ENCODE data around the gene PAM. TPM values are rescaled to one million over a fixed set of nuclear protein-coding genes. Genes with fewer than 3 reads are reported as not detected.
"Not testable (repeated sequence)": the region's sequence is repeated elsewhere in the genome, so short reads cannot be mapped to it uniquely, and the experiment has no call there.

Gene PAM
- total RNA-seq, 1 experiment from 2014 or later: 257 TPM

GRCh38 chr5:102773133-102773532, 18.0 kb downstream of the PAM start:
- CTCF ChIA-PET: no interaction called here
- RAD21 ChIA-PET (ENCODE audit: low non-redundant PET in 1 of 2, low total read pairs in 2 of 2, uncharacterized antibody in 2 of 2, unreplicated experiment in 2 of 2): no interaction called here
- no peak for ATAC-seq
- H4K20me1 ChIP-seq (ENCODE audit: insufficient read depth): no peaks in the 10 kb centered on the region
- no peak overlapping the region for H3K9ac ChIP-seq (ENCODE audit: low read length)
- H3K4me1 ChIP-seq (ENCODE audit: control insufficient read depth in 1 of 2, insufficient read depth in 2 of 2, low read length in 2 of 2): peaks cover 6 to 9% of the 10 kb centered on the region in 2 experiments
- no peak overlapping the region for H2AFZ ChIP-seq (ENCODE audit: low read depth, low read length, poor library complexity, severe bottlenecking)
- H3K27me3 ChIP-seq (ENCODE audit: insufficient read depth, low read length): no peaks in the 10 kb centered on the region
- H3K9me2 ChIP-seq (ENCODE audit: insufficient read depth): no peaks in the 10 kb centered on the region
- no TSS peak for BruUV-seq (replicated peaks)
- H3K79me2 ChIP-seq (ENCODE audit: insufficient read depth, low read length): peaks cover 90% of the 10 kb centered on the region
- H3K27ac ChIP-seq (ENCODE audit: low read depth, low read length): no peak overlapping the region
- DNase-seq (ENCODE audit: low read depth, low spot score): no peak
- H3K36me3 ChIP-seq (ENCODE audit: control insufficient read depth in 1 of 2, insufficient read depth in 2 of 2, low read length in 2 of 2): no peaks in the 10 kb centered on the region
- intact Hi-C loops (cut with micrococcal nuclease): loop anchor here (10.0 kb wide), 1 partner anchor 352 kb away; the partner anchor contains the start of genes GIN1 and PPIP5K2
- H3K4me3 ChIP-seq (replicated peaks in 1 of 2; ENCODE audit: low read depth in 1 of 2, low read length in 2 of 2): no peak overlapping the region
- TF ChIP-seq EZH2phosphoT487 (IDR thresholded peaks at IDR 0.05; ENCODE audit: borderline replicate concordance): no peak
- no peak for TF ChIP-seq FOSL1 (IDR thresholded peaks at IDR 0.05; ENCODE audit: low read depth)
- no peak for TF ChIP-seq TCF7L2 (IDR thresholded peaks at IDR 0.05; ENCODE audit: borderline replicate concordance, extremely low read depth, insufficient read depth, insufficient read length)
- TF ChIP-seq POLR2AphosphoS5 (IDR thresholded peaks at IDR 0.05; ENCODE audit: low read depth, low read length): no peak
- no peak for TF ChIP-seq ZBTB33 (IDR thresholded peaks at IDR 0.05; ENCODE audit: extremely low read depth, insufficient replicate concordance, low read length)
- TF ChIP-seq JUND (IDR thresholded peaks at IDR 0.05): no peak
- no peak for TF ChIP-seq MAX (IDR thresholded peaks at IDR 0.05)
- TF ChIP-seq YY1 (IDR thresholded peaks at IDR 0.05; ENCODE audit: extremely low read depth, insufficient replicate concordance, low read depth, low read length): no peak
- POLR2A ChIA-PET: no interaction called here
- no peaks in the 10 kb centered on the region for H3K9me3 ChIP-seq (ENCODE audit: control insufficient read depth in 1 of 2, insufficient read depth in 1 of 2, low read depth in 1 of 2, low read length in 2 of 2)
- no peak overlapping the region for H3K4me2 ChIP-seq (ENCODE audit: low read length)

GRCh38 chr5:102775756-102776155, 20.7 kb downstream of the PAM start:
- H3K4me3 ChIP-seq (replicated peaks in 1 of 2; ENCODE audit: low read depth in 1 of 2, low read length in 2 of 2); H3K27me3 ChIP-seq (ENCODE audit: insufficient read depth, low read length); H3K4me2 ChIP-seq (ENCODE audit: low read length); DNase-seq (ENCODE audit: low read depth, low spot score); ATAC-seq; H4K20me1 ChIP-seq (ENCODE audit: insufficient read depth); H3K9ac ChIP-seq (ENCODE audit: low read length); H3K36me3 ChIP-seq (ENCODE audit: control insufficient read depth in 1 of 2, insufficient read depth in 2 of 2, low read length in 2 of 2); H3K9me2 ChIP-seq (ENCODE audit: insufficient read depth); H2AFZ ChIP-seq (ENCODE audit: low read depth, low read length, poor library complexity, severe bottlenecking); RAD21 ChIA-PET (ENCODE audit: low non-redundant PET in 1 of 2, low total read pairs in 2 of 2, uncharacterized antibody in 2 of 2, unreplicated experiment in 2 of 2); H3K9me3 ChIP-seq (ENCODE audit: control insufficient read depth in 1 of 2, insufficient read depth in 1 of 2, low read depth in 1 of 2, low read length in 2 of 2); BruUV-seq (replicated peaks); POLR2A ChIA-PET; H3K27ac ChIP-seq (ENCODE audit: low read depth, low read length): not testable (repeated sequence)
- Histone ChIP-seq H3K4me1 (ENCODE audit: control insufficient read depth in 1 of 2, insufficient read depth in 2 of 2, low read length in 2 of 2) (peaks cover 16 to 25% of the 10 kb centered on the region in 2 experiments), H3K79me2 (ENCODE audit: insufficient read depth, low read length) (peaks cover 77% of the 10 kb centered on the region)
- CTCF ChIA-PET: interaction anchor here (0.9 to 1.2 kb wide), 2 partner anchors 15 to 195 kb away, joined by 3 read pairs; no protein-coding TSS in a partner anchor
- intact Hi-C loops (cut with micrococcal nuclease): loop anchor here (10.0 kb wide), 1 partner anchor 349 kb away; the partner anchor contains the start of genes GIN1 and PPIP5K2
